ENCODE results near the gene KDELR1.
"Not testable (repeated sequence)": the region's sequence is repeated elsewhere in the genome, so short reads cannot be mapped to it uniquely, and the experiment has no call there.

KDELR1 gene

DNA sequence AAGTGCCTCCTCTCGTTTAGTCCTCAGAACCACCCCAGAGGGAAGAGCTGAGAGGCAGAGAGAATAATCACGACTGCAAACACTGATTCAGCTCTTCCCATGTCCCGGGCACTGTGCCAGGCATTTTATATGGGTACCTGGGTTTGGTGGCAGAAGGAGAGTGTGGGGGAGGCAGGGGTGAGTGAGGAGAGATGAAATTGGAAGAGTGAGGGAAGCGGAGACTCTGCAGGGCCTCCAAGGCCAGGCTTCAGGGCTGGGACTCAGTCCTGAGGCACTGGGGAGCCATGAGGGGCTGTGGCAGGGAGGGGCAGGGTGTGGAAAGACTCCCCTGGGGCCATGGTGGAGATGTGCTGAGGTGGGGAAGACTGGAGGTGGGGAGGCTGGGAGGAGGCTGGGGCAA, 18.4 kb downstream of the KDELR1 start:
- no peak for DNase-seq (ENCODE audit: low read depth in 2 of 2)
- TF ChIP-seq, protein P1, sequence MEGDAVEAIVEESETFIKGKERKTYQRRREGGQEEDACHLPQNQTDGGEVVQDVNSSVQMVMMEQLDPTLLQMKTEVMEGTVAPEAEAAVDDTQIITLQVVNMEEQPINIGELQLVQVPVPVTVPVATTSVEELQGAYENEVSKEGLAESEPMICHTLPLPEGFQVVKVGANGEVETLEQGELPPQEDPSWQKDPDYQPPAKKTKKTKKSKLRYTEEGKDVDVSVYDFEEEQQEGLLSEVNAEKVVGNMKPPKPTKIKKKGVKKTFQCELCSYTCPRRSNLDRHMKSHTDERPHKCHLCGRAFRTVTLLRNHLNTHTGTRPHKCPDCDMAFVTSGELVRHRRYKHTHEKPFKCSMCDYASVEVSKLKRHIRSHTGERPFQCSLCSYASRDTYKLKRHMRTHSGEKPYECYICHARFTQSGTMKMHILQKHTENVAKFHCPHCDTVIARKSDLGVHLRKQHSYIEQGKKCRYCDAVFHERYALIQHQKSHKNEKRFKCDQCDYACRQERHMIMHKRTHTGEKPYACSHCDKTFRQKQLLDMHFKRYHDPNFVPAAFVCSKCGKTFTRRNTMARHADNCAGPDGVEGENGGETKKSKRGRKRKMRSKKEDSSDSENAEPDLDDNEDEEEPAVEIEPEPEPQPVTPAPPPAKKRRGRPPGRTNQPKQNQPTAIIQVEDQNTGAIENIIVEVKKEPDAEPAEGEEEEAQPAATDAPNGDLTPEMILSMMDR (IDR thresholded peaks at IDR 0.05; ENCODE audit: low read depth, low read length): no peak
- no peak overlapping the region for H3K4me3 ChIP-seq (replicated peaks in 1 of 2; ENCODE audit: low read depth in 2 of 2, low read length in 2 of 2)

DNA sequence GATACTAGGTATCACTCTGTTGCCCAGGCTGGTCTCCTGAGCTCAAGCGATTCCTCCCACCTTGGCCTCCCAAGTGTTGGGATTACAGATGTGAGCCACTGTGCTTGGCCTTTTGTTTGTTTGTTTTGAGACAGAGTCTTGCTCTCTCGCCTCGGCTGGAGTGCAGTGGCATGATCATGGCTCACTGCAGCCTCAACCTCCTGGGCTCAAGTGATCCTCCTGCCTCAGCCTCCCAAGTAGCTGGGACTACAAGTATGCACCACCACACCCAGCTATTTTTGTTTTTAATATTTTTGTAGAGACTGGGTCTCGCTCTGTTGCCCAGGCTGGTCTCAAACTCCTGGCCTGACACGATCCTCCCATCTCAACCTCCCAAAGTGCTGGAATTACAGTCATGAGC, 19.6 kb downstream of the KDELR1 start:
- not testable (repeated sequence) for DNase-seq (ENCODE audit: low read depth in 2 of 2); H3K4me3 ChIP-seq (replicated peaks in 1 of 2; ENCODE audit: low read depth in 2 of 2, low read length in 2 of 2)

GRCh38 chr19:48371367-48371766, 20.0 kb downstream of the KDELR1 start:
- no peak overlapping the region for H3K4me3 ChIP-seq (replicated peaks in 1 of 2; ENCODE audit: low read depth in 2 of 2, low read length in 2 of 2)
- DNase-seq (ENCODE audit: low read depth in 2 of 2): no peak
- TF ChIP-seq, protein P1 (IDR thresholded peaks at IDR 0.05; ENCODE audit: low read depth, low read length): no peak

GRCh38 chr19:48370955-48371354, 20.4 kb downstream of the KDELR1 start:
- no peak for DNase-seq (ENCODE audit: low read depth in 2 of 2)
- H3K4me3 ChIP-seq (replicated peaks in 1 of 2; ENCODE audit: low read depth in 2 of 2, low read length in 2 of 2): no peak overlapping the region
- TF ChIP-seq, protein P1 (IDR thresholded peaks at IDR 0.05; ENCODE audit: low read depth, low read length): no peak

GRCh38 chr19:48368936-48369335, 22.4 kb downstream of the KDELR1 start:
- no peak for DNase-seq (ENCODE audit: low read depth in 2 of 2)
- H3K4me3 ChIP-seq (replicated peaks in 1 of 2; ENCODE audit: low read depth in 2 of 2, low read length in 2 of 2): no peak overlapping the region
- TF ChIP-seq, protein P1 (IDR thresholded peaks at IDR 0.05; ENCODE audit: low read depth, low read length): no peak

- no peak overlapping the region for H3K4me3 ChIP-seq (replicated peaks in 1 of 2; ENCODE audit: low read depth in 2 of 2, low read length in 2 of 2)
- TF ChIP-seq, protein P1 (IDR thresholded peaks at IDR 0.05; ENCODE audit: low read depth, low read length): no peak
- DNase-seq (ENCODE audit: low read depth in 2 of 2): no peak
Measured at GRCh38 chr19:48367855-48368254, 23.5 kb downstream of the KDELR1 start.

DNA sequence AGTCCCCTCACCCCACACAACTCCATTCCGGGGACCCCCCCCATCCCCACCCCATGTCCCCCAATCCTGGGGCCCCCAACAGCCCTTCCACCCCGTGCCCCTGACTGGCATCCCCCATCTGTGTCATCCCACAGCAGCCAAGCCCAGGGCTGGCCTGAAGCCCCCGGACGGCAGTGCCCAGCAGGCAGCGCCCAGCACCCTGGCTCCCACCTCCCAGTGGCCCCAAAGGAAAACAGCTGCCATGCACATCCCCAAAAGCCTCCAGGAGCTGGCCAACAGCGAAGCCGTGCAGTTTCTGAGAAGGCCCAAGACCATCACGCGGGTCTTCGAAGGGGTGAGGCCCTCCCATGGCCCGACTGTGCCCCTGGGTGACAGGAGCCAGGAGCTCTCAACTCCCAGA, 25.7 kb downstream of the KDELR1 start:
- TF ChIP-seq, protein P1 (IDR thresholded peaks at IDR 0.05; ENCODE audit: low read depth, low read length): no peak
- H3K4me3 ChIP-seq (replicated peaks in 1 of 2; ENCODE audit: low read depth in 2 of 2, low read length in 2 of 2): no peak overlapping the region
- no peak for DNase-seq (ENCODE audit: low read depth in 2 of 2)
